Testis (tissue), 3 donors: ENCODE results near the gene EFNA2. TPM values are rescaled to one million over a fixed set of nuclear protein-coding genes. Genes with fewer than 3 reads are reported as not detected.

Experiments
- DNase-seq: peaks from one replicate; pipeline ENCODE4 v3.0.0-alpha.2; 2019
- H3K27ac ChIP-seq, 2 donors: fragments of 200-600 bp; sonication (generic); one replicate each; pipeline ENCODE4 v1.5.1; 2019
- H3K27me3 ChIP-seq: fragments of 200-600 bp; sonication (generic); one replicate; pipeline ENCODE4 v1.5.1; 2019
- H3K36me3 ChIP-seq: fragments of 200-600 bp; sonication (generic); one replicate; pipeline ENCODE4 v1.5.1; 2017; ENCODE audit warnings: low read depth; ENCODE audit errors: missing control alignments
- H3K4me1 ChIP-seq: fragments of 200-600 bp; sonication (generic); one replicate; pipeline ENCODE4 v1.5.1; 2019
- H3K4me3 ChIP-seq, 2 donors: fragments of 200-600 bp; sonication (generic); one replicate each; pipeline ENCODE4 v1.5.1; 2017 to 2019
- H3K9me3 ChIP-seq: fragments of 200-600 bp; sonication (generic); one replicate; pipeline ENCODE4 v1.5.1; 2017
- CTCF ChIP-seq, 3 experiments: fragments of 450-650 bp in 2 of 3; fragments of 200-600 bp in 1 of 3; sonication (generic) in 1 of 3; IDR thresholded peaks; one replicate each; pipeline ENCODE4 v1.5.1; 2016 to 2019; ENCODE audit warnings: antibody characterized with exemption in 3 of 3, mild to moderate bottlenecking in 2 of 3, moderate library complexity in 1 of 3
- POLR2A ChIP-seq: fragments of 450-650 bp; IDR thresholded peaks from one replicate; pipeline ENCODE4 v1.6.1; 2017; ENCODE audit warnings: antibody characterized with exemption, mild to moderate bottlenecking, moderate library complexity
- WGBS, 2 donors: methylation state at CpG; one replicate each; pipeline ENCODE4 v1.1.5; 2018; 5-methylcytosine and 5-hydroxymethylcytosine counted together
- intact Hi-C: fragments of 100-400 bp; cut with DNase I; formaldehyde crosslinking; loops from one replicate; pipeline ENCODE4 v1.15.1; 2023; ENCODE audit warnings: low total_unique reads
- polyA plus RNA-seq: library from polyadenylated mRNA; stranded (reverse); fragments of 350-450 nt; fragmentation: Illumina TruSeq; extraction: RNeasy Lipid Tissue Mini Kit (QIAGEN cat#74804); gene quantifications from one replicate; pipeline ENCODE4 v1.2.3, GENCODE V29; 2014; ENCODE audit warnings: low read depth, low replicate concordance; ENCODE audit not compliant: insufficient read depth
- total RNA-seq, 2 donors: library from RNA; depleted of rRNA; stranded (reverse); fragments of >200 nt; gene quantifications; one replicate each; pipeline ENCODE4 v1.2.3, GENCODE V29; 2016

The EFNA2 gene
- total and polyA plus RNA-seq, 3 donors from 2014 or later = 0.61 to 2.9 (median 1.5) TPM

GRCh38 chr19:1283917-1284292, 1.8 kb upstream of the EFNA2 start:
- H3K27me3 ChIP-seq = no peaks in the 10 kb centered on the region
- intact Hi-C loops = no loop called here
- 80% methylated on average over 12 of the region's 12 CpGs; no CpG with 5 or more reads in 1 of the 2 donors for WGBS, 2 donors
- no peaks in the 10 kb centered on the region for H3K9me3 ChIP-seq
- no peak for TF ChIP-seq CTCF (IDR thresholded peaks at IDR 0.05)
- TF ChIP-seq POLR2A = no peak
- no peak overlapping the region for H3K4me3 ChIP-seq
- H3K4me1 ChIP-seq = peaks cover 20% of the 10 kb centered on the region
- no peaks in the 10 kb centered on the region for H3K36me3 ChIP-seq
- DNase-seq = no peak
- H3K27ac ChIP-seq = no peak overlapping the region

GRCh38 chr19:1284293-1284978, 1.2 kb upstream of the EFNA2 start:
- TF ChIP-seq CTCF (IDR thresholded peaks at IDR 0.05) (no peak), POLR2A (no peak)
- H3K4me3 ChIP-seq = no peak overlapping the region
- H3K4me1 ChIP-seq = peaks cover 20% of the 10 kb centered on the region
- H3K9me3 ChIP-seq = no peaks in the 10 kb centered on the region
- WGBS, 2 donors = 61 to 74% methylated on average over 20 of the region's 20 CpGs
- H3K27me3 ChIP-seq = no peaks in the 10 kb centered on the region
- DNase-seq = no peak
- H3K27ac ChIP-seq = no peak overlapping the region
- H3K36me3 ChIP-seq = no peaks in the 10 kb centered on the region
- intact Hi-C loops = no loop called here

- TF ChIP-seq CTCF (IDR thresholded peaks at IDR 0.05) (no peak), POLR2A (no peak)
- no peaks in the 10 kb centered on the region for H3K27me3 ChIP-seq
- H3K27ac ChIP-seq = no peak overlapping the region
- H3K36me3 ChIP-seq = no peaks in the 10 kb centered on the region
- H3K4me1 ChIP-seq = peaks cover 20% of the 10 kb centered on the region
- no peaks in the 10 kb centered on the region for H3K9me3 ChIP-seq
- H3K4me3 ChIP-seq = no peak overlapping the region
- no peak for DNase-seq
- 26 to 65% methylated on average over 3 to 38 of the region's 51 CpGs for WGBS, 2 donors
- intact Hi-C loops = no loop called here
Observed at GRCh38 chr19:1284979-1285736, 515 bp upstream of the EFNA2 start.

- H3K27ac ChIP-seq = no peak overlapping the region
- no peak for DNase-seq
- WGBS, 2 donors = 23 to 37% methylated on average over 3 to 25 of the region's 38 CpGs
- H3K27me3 ChIP-seq = no peaks in the 10 kb centered on the region
- peaks cover 20% of the 10 kb centered on the region for H3K4me1 ChIP-seq
- H3K36me3 ChIP-seq = no peaks in the 10 kb centered on the region
- intact Hi-C loops = no loop called here
- no peaks in the 10 kb centered on the region for H3K9me3 ChIP-seq
- no peak overlapping the region for H3K4me3 ChIP-seq
- TF ChIP-seq CTCF (IDR thresholded peaks at IDR 0.05) (no peak), POLR2A (no peak)
Observed at GRCh38 chr19:1286487-1287353, 1.0 kb downstream of the EFNA2 start.
